ENCODE data around the gene HTT. TPM values are rescaled to one million over a fixed set of nuclear protein-coding genes. Genes with fewer than 3 reads are reported as not detected.

The HTT gene
- total RNA-seq, 1 donor from 2014 or later, result 45.3 TPM

DNA sequence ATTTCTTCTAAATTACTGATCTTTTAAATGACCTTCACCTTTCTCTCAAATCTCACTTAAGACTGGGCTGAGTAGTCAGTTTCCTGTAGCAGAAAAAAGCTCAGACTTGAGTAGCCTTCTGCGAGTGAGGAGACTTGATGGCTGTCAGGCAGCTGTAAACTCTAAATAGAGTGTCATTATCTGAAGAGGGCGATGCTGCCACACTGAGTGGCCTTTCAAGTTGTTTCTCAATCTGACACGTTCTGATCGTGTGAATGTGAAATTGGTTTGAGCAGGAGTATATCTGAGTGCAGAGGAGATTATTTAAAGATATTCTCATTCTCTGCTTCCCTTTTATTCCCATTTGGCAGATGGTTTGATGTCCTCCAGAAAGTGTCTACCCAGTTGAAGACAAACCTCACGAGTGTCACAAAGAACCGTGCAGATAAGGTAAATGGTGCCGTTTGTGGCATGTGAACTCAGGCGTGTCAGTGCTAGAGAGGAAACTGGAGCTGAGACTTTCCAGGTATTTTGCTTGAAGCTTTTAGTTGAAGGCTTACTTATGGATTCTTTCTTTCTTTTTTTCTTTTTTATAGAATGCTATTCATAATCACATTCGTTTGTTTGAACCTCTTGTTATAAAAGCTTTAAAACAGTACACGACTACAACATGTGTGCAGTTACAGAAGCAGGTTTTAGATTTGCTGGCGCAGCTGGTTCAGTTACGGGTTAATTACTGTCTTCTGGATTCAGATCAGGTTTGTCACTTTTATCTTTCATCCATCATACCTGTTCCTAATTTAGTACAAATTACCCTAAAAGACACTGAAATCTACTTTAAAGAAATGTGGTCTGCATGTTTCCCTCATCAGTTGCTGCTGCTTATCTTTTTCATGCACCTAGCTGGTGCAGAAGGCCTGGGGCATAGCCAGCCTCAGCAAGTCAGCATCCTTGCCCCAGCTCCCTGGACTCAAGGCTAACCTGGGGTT, 100.2 kb downstream of the HTT start:
- DNase-seq (ENCODE audit: low spot score), result no peak

DNA sequence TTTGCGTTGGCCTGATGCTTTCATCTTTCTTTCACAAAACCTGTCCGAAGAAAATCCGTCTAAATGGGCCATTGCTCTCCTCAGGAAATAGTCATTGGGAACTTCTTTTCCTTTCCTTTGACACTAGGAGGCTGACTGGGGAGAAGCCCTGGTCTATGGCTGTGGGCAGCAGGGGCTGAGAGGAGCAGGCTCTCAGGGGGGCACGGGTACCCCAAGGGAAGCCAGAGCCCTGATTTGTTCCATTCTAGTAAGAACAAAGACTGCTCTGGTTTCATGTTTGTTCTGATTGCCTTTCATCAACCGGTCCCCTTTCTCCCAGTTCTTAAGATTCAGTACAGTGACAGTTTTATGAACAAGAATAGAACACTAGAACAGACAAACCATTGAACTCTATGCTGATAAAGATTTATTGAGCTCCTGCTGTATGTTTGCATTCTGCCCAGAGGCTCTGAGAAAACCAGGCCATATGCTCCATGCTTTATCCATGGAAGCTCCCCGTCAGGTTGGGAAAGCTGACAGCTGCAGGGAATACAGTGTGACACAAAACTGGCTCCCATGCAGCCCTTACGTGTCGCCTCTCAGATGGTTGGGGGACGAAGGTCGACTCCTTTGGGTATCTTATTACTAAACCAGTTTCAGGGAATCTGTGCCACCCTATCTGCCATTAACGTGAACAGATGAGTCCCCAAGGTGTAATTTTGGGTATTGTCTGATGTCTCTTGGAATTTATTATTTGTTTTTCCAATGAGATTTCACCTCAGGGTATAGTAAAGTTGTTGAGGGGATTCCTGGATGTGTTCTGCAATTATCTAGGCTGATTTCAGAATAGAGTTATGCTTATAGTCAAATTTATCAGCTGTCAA, 102.1 kb downstream of the HTT start:
- DNase-seq (ENCODE audit: low spot score), result no peak

- no peak for DNase-seq (ENCODE audit: low spot score)
These were observed 102.9 kb downstream of the HTT start for GRCh38 chr4:3177426-3177825.

GRCh38 chr4:3177905-3178304, 103.4 kb downstream of the HTT start:
- no peak for DNase-seq (ENCODE audit: low spot score)

- no peak for DNase-seq (ENCODE audit: low spot score)
These were observed 103.9 kb downstream of the HTT start for GRCh38 chr4:3178351-3178750.

DNA sequence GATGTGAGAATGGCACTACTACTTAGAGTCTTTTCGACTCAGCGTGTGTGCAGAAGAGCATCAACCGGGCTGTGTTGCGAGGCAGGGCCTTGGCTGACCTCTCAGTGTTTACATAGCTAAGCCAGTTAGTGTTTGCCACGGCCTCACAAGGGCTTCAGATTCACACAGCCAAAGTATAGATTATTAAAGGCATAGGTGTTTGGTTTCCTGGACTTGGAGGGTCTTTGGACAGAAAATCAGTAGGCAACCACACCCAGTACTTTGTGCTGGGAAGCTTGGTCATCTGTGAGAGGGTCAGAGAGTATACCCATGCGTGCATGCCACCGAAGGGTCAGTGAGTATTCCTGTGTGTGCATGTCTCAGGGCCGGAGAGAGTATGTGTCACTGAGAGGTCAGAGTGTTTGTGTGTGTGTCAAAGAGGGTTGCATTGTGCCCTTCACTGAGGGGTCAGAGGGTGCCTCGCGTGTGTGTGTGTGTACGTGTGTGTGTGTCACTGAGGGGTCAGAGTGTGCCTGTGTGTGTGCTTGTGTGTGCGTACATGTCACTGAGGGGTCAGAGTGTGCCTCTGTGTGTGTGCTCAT, 104.7 kb downstream of the HTT start:
- no peak for DNase-seq (ENCODE audit: low spot score)

DNA sequence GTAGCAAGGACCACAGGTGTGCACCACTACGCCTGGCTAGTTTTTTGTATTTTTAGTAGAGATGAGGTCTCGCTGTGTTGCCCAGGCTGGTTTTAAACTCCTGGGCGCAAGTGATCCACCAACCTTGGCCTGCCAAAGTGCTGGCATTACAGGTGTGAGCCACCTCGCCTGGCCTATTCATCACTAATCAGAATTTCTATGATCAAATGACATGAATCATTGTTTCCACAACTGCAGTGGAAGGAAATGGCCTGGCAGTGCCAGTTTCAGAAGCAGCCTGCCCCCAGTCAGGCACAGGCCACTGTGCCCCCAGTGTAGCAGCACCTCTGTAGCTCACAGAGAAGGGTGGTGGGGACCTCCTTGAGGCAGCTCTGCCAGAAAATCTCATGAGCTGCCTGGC, 108.5 kb downstream of the HTT start:
- no peak for DNase-seq (ENCODE audit: low spot score)

- DNase-seq (ENCODE audit: low spot score), result no peak
These were observed 110.2 kb downstream of the HTT start for GRCh38 chr4:3184725-3185124.

DNA sequence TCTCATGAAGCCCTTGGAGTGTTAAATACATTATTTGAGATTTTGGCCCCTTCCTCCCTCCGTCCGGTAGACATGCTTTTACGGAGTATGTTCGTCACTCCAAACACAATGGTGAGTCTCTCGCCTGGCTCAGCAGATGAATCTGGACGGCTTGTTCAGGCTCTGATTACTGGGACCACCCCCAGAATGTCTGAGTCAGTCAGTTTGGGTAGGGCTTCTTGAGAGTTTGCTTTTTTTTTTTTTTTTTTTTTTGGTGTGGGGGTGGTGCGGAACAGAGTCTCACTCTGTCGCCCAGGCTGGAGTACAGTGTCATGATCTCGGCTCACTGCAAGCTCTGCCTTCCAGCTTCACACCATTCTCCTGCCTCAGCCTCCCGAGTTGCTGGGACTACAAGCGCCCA, 112.1 kb downstream of the HTT start:
- DNase-seq (ENCODE audit: low spot score), result no peak

- no peak for DNase-seq (ENCODE audit: low spot score)
These were observed 113.6 kb downstream of the HTT start for GRCh38 chr4:3188118-3188517.

- no peak for DNase-seq (ENCODE audit: low spot score)
These were observed 115.0 kb downstream of the HTT start for GRCh38 chr4:3189459-3189858.

DNA sequence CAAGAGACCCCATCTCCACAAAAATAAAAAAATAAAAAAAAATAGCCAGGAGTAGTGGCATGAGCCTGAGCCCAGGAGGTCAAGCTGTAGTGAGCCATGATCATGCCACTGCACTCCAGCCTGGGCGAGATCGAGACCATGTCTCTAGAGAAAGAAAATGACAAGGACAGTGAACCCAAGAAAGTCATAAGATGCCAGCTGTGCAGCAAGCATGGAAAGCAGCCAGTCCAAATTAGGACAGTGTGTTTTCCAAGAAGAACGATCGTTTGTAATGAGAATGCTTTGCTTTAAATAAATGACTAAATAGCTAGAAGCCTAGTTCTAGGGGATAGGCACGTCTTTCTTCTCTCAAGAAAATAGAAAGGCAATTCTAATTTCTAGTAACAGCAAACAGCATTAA, 116.1 kb downstream of the HTT start:
- no peak for DNase-seq (ENCODE audit: low spot score)

- no peak for DNase-seq (ENCODE audit: low spot score)
These were observed 117.7 kb downstream of the HTT start for GRCh38 chr4:3192188-3192587.

DNA sequence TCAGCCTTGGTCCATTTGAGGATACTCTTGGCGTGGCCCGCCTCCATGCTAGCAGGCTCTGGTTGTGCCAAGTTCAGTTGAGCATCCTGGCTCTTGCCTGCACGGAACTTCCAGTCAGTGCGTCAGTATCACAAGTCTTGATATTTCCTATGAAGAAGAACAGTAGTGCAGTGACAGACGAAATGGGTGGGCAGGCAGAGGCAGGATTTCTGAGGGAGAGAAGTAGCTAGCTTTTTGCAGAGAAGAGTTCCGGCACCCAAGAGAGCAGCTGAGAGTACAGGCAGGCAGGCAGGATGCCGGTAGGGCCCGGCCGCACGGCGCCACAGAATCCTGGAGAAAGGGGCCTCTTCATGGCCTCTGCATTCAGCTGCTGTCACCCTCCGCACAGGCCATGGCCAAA, 118.3 kb downstream of the HTT start:
- DNase-seq (ENCODE audit: low spot score), result no peak

DNA sequence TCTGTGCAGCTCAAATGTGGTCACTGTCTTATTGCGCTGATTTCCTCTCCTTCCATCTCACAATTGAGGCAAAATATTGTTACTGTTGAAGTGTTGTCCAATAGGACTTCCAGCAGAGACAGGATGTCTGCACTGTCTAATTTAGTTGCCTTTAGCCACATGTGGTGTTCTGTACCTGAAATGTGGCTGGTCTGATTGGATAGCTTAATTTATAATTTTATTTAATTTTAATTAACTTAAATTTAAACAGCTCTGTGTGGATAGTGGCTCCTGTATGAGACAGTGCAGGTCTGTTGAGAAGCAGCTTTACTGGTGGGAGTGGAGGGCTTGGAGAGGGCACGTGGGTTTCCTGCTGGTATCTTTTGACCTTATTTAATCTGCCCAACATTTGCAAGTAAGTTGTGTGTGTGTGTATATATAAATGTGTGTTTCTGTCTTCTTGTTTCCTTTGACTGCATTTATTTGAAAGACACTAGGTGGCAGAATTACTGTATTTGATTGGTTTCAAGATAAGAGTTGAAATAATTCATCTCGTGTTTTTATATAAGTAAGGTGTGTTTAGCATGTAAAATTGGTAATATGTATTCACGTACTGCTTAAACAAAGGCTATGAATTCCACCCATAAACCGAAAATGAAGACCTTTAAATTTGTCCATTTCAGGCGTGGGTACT, 119.2 kb downstream of the HTT start:
- DNase-seq (ENCODE audit: low spot score), result no peak

- no peak for DNase-seq (ENCODE audit: low spot score)
These were observed 122.3 kb downstream of the HTT start for GRCh38 chr4:3196670-3197359.

DNA sequence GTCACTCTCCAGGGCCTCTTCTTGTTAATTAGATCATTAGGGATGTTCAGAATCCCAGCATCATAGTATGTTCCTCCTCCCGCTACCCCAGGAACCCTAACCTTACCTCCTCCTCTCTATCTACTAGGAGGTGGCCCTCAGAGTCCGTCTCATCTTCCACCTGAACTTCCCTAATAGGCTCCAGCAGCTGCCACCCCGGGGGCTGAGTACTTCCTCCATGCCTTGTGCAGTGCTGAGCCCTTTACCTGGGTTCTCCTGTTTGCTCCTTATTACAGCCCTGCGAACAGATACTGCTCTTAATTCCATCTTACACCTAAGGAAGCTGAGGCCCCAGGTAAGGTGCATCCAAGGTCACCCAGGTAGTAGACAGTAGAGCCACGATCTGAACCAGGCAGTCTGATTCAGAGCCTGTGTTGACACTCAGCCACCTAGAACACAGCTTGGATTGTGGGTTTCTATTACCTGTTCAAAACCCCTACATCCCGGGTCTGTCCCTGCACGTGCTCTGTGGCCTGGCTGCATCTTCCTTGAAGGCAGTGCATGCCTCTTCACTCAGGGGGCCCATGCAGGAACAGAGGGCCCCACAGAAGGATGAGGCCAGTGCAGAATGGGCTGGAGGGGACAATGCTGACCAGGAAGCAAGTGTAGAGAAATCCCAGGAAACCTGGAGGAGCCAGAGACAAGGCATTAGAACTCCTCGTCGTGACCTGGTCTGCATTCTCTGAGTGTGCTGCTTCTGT, 123.1 kb downstream of the HTT start:
- DNase-seq (ENCODE audit: low spot score), result no peak

GRCh38 chr4:3198906-3199305, 124.4 kb downstream of the HTT start:
- DNase-seq (ENCODE audit: low spot score), result no peak

- DNase-seq (ENCODE audit: low spot score), result no peak
These were observed 125.4 kb downstream of the HTT start for GRCh38 chr4:3199653-3200422.

All from umbilical cord (tissue), 2 donors.